IMR-90 (cell line): ENCODE results near the gene DOLPP1. TPM values are rescaled to one million over a fixed set of nuclear protein-coding genes. Genes with fewer than 3 reads are reported as not detected.
A peak's percentile ranks its signal among the peaks of the same experiment; 100 is the strongest.

Experiments
- ATAC-seq: fragments of 200-7000 bp; cut with Tn5 transposase; 2 replicates; pipeline ENCODE4 v1.9.1; 2020; ENCODE audit warnings: low read depth, mild to moderate bottlenecking, moderate library complexity
- BruUV-seq: library from RNA; stranded (reverse); fragments of 400-500 nt; replicated peaks from 2 replicates; lab custom pipeline; 2021; lab: Mats Ljungman, UMichigan
- CTCF ChIA-PET: fragments of 300-600 bp; formaldehyde crosslinking; extraction: SDS; loops from one replicate; lab custom pipeline; 2021; ENCODE audit warnings: antibody characterized with exemption; lab: Yijun Ruan, JAX
- POLR2A ChIA-PET: fragments of 300-600 bp; sonication (Branson Sonifier 250); formaldehyde crosslinking; loops from one replicate; lab custom pipeline; 2022; ENCODE audit warnings: antibody characterized with exemption; ENCODE audit not compliant: unreplicated experiment; lab: Charles Lee
- DNase-seq: peaks from one replicate; pipeline ENCODE4 v3.0.0; 2013
- H2AFZ ChIP-seq: replicated peaks from 2 replicates; pipeline ENCODE3; 2013; ENCODE audit warnings: low read length, mild to moderate bottlenecking; ENCODE audit not compliant: poor library complexity
- H2AK5ac ChIP-seq: 2 replicates; pipeline ENCODE4 v1.6.1; 2013; ENCODE audit warnings: low read depth, low read length, inconsistent platforms
- H2AK9ac ChIP-seq: replicated peaks from 2 replicates; pipeline ENCODE3; 2013; ENCODE audit warnings: mild to moderate bottlenecking, low read depth, low read length, moderate library complexity; ENCODE audit not compliant: poor library complexity
- H2BK120ac ChIP-seq: 2 replicates; pipeline ENCODE4 v1.6.1; 2013; ENCODE audit warnings: low read depth, low read length, inconsistent platforms
- H2BK15ac ChIP-seq: 3 replicates; pipeline ENCODE4 v1.6.1; 2013; ENCODE audit warnings: low read depth, low read length, inconsistent platforms
- H2BK20ac ChIP-seq: 2 replicates; pipeline ENCODE4 v1.6.1; 2013; ENCODE audit warnings: low read depth, mild to moderate bottlenecking, inconsistent platforms, low read length, moderate library complexity
- H2BK5ac ChIP-seq: 2 replicates; pipeline ENCODE4 v1.6.1; 2013; ENCODE audit warnings: mild to moderate bottlenecking, low read depth, low read length, inconsistent platforms; ENCODE audit not compliant: poor library complexity, severe bottlenecking
- H3K14ac ChIP-seq: replicated peaks from 2 replicates; pipeline ENCODE4 v1.6.1; 2013; ENCODE audit warnings: low read depth, low read length, inconsistent platforms
- H3K18ac ChIP-seq: 2 replicates; pipeline ENCODE4 v1.6.1; 2013; ENCODE audit warnings: low read depth, low read length, control low read depth
- H3K23ac ChIP-seq: 2 replicates; pipeline ENCODE4 v1.6.1; 2013; ENCODE audit warnings: low read depth, low read length, inconsistent platforms
- H3K27ac ChIP-seq: 2 replicates; pipeline ENCODE4 v1.5.1; 2013; ENCODE audit warnings: mild to moderate bottlenecking, control low read depth, low read length; ENCODE audit not compliant: insufficient read depth
- H3K27me3 ChIP-seq: 2 replicates; pipeline ENCODE4 v1.6.1; 2013; ENCODE audit warnings: low read length; ENCODE audit not compliant: control insufficient read depth, insufficient read depth
- H3K36me3 ChIP-seq: 2 replicates; pipeline ENCODE4 v1.6.1; 2013; ENCODE audit warnings: low read length, mixed read lengths; ENCODE audit not compliant: control insufficient read depth, insufficient read depth
- H3K4ac ChIP-seq: 2 replicates; pipeline ENCODE4 v1.6.1; 2013; ENCODE audit warnings: low read depth, low read length, inconsistent platforms
- H3K4me1 ChIP-seq: 2 replicates; pipeline ENCODE4 v1.6.1; 2013; ENCODE audit warnings: low read length, mixed read lengths; ENCODE audit not compliant: control insufficient read depth, insufficient read depth
- H3K4me2 ChIP-seq: 2 replicates; pipeline ENCODE4 v1.6.1; 2013; ENCODE audit warnings: low read depth, mild to moderate bottlenecking, control low read depth, low read length, moderate library complexity
- H3K4me3 ChIP-seq: 2 replicates; pipeline ENCODE4 v1.5.1; 2013; ENCODE audit warnings: low read depth, mild to moderate bottlenecking, control low read depth, low read length, moderate library complexity; ENCODE audit not compliant: insufficient read depth
- H3K56ac ChIP-seq: 2 replicates; pipeline ENCODE4 v1.6.1; 2013; ENCODE audit warnings: low read length, inconsistent platforms; ENCODE audit not compliant: insufficient read depth; ENCODE audit errors: extremely low read depth
- H3K79me1 ChIP-seq, 2 experiments: 2 replicates each; pipeline ENCODE4 v1.6.1; 2013; ENCODE audit warnings: low read length in 2 of 2, inconsistent platforms in 1 of 2, low read depth in 1 of 2
- H3K9ac ChIP-seq: 2 replicates; pipeline ENCODE4 v1.6.1; 2013; ENCODE audit warnings: low read depth, low read length, control low read depth
- H3K9me1 ChIP-seq: 2 replicates; pipeline ENCODE4 v1.6.1; 2013; ENCODE audit warnings: low read length, inconsistent platforms; ENCODE audit not compliant: insufficient read depth
- H3K9me3 ChIP-seq: 2 replicates; pipeline ENCODE4 v1.6.1; 2013; ENCODE audit warnings: low read length; ENCODE audit not compliant: control insufficient read depth, insufficient read depth
- H4K20me1 ChIP-seq: 2 replicates; pipeline ENCODE4 v1.6.1; 2013; ENCODE audit warnings: low read length, inconsistent platforms; ENCODE audit not compliant: insufficient read depth
- H4K5ac ChIP-seq: 2 replicates; pipeline ENCODE4 v1.6.1; 2013; ENCODE audit warnings: mild to moderate bottlenecking, low read depth, low read length, control low read depth
- H4K8ac ChIP-seq, 2 experiments: 2 replicates each; pipeline ENCODE4 v1.6.1; 2013; ENCODE audit warnings: low read depth in 2 of 2, low read length in 2 of 2, control low read depth in 1 of 2, inconsistent platforms in 1 of 2
- H4K91ac ChIP-seq: 2 replicates; pipeline ENCODE4 v1.6.1; 2013; ENCODE audit warnings: low read depth, low read length, inconsistent platforms; ENCODE audit not compliant: insufficient read depth
- BHLHE40 ChIP-seq: fragments of 150-350 bp; IDR thresholded peaks from 2 replicates; pipeline ENCODE4 v1.6.1; 2016; ENCODE audit warnings: mild to moderate bottlenecking, low read depth, low read length
- CEBPB ChIP-seq: IDR thresholded peaks from 2 replicates; pipeline ENCODE4 v1.6.1; 2012; ENCODE audit warnings: low read depth, low read length, improper control_type of control experiment
- FOS ChIP-seq: fragments of 150-350 bp; IDR thresholded peaks from 2 replicates; pipeline ENCODE4 v1.6.1; 2016; ENCODE audit warnings: low read depth, low read length
- MAFK ChIP-seq: IDR thresholded peaks from 2 replicates; pipeline ENCODE4 v1.6.1; 2012; ENCODE audit warnings: low read depth, low read length, improper control_type of control experiment
- MAZ ChIP-seq: IDR thresholded peaks from 2 replicates; pipeline ENCODE4 v1.6.1; 2012; ENCODE audit warnings: low read depth, mild to moderate bottlenecking, low read length, improper control_type of control experiment, moderate library complexity, borderline replicate concordance
- MXI1 ChIP-seq: IDR thresholded peaks from 2 replicates; pipeline ENCODE4 v1.6.1; 2012; ENCODE audit warnings: low read depth, mild to moderate bottlenecking, low read length, moderate library complexity, borderline replicate concordance
- POLR2A ChIP-seq: IDR thresholded peaks from 2 replicates; pipeline ENCODE4 v1.6.1; 2012; ENCODE audit warnings: mild to moderate bottlenecking, low read depth, low read length
- RAD21 ChIP-seq: IDR thresholded peaks from 2 replicates; pipeline ENCODE4 v1.6.1; 2012; ENCODE audit warnings: low read length, improper control_type of control experiment
- RFX5 ChIP-seq: IDR thresholded peaks from 2 replicates; pipeline ENCODE4 v1.8.0; 2012; ENCODE audit warnings: low read depth, mild to moderate bottlenecking, low read length, moderate library complexity
- SMC3 ChIP-seq: fragments of 150-350 bp; IDR thresholded peaks from 2 replicates; pipeline ENCODE4 v1.6.1; 2016; ENCODE audit warnings: low read depth, mild to moderate bottlenecking, antibody characterized with exemption, low read length, moderate library complexity
- WGBS, 2 experiments: methylation state at CpG; one replicate each; pipeline versions ENCODE4 v1.1.5 to v1.1.7; 2013; ENCODE audit warnings: missing lambda C conversion rate in 2 of 2; ENCODE audit not compliant: insufficient read length in 1 of 2; ENCODE audit errors: extremely low coverage in 2 of 2; 5-methylcytosine and 5-hydroxymethylcytosine counted together
- dilution Hi-C: fragments of 300-500 bp; cut with HindIII; formaldehyde crosslinking; loops from one replicate; pipeline ENCODE4 v1.14.3; 2018; ENCODE audit warnings: low sequenced_read_pairs; ENCODE audit not compliant: unreplicated experiment
- in situ Hi-C: fragments of 300-500 bp; cut with MboI; formaldehyde crosslinking; loops from 3 replicates; pipeline ENCODE4 v1.14.3; 2019; ENCODE audit warnings: low sequenced_read_pairs, inconsistent platforms, mixed read lengths
- intact Hi-C: fragments of 100-400 bp; cut with micrococcal nuclease; formaldehyde crosslinking; loops from 2 replicates; pipeline ENCODE4 v1.10.0; 2022
- polyA plus RNA-seq, 3 experiments: library from polyadenylated mRNA; depleted of rRNA; stranded (reverse); fragments of >200 nt; gene quantifications; 2 replicates each; pipeline ENCODE4 v1.2.3, GENCODE V29; 2012; ENCODE audit warnings: low replicate concordance in 1 of 3
- total RNA-seq: library from RNA; depleted of rRNA; stranded (reverse); fragments of >200 nt; gene quantifications from 2 replicates; pipeline ENCODE4 v1.2.3, GENCODE V29; 2012
- TF ChIP-seq, protein P1 (sequence below): fragments of 150-350 bp; IDR thresholded peaks from 2 replicates; pipeline ENCODE4 v1.6.1; 2017; ENCODE audit warnings: mild to moderate bottlenecking, antibody characterized with exemption, low read length, low read depth

The DOLPP1 gene
- total and polyA plus RNA-seq, 2 of the 4 experiments (the other 2 are of a cell fraction), result 7.0 to 16.5 TPM

GRCh38 chr9:129033216-129033615, 47.7 kb upstream of the DOLPP1 start:
- Histone ChIP-seq H3K9ac (no peak overlapping the region), H2BK5ac (no peak overlapping the region), H2BK120ac (no peak overlapping the region), H3K56ac (no peak overlapping the region), H2BK15ac (no peak overlapping the region), H3K79me1 (peaks cover 11 to 17% of the 10 kb centered on the region in 2 experiments; a peak in 3 of 4 replicates), H3K9me1 (0 out of 2 replicates have a peak, but pooled peaks cover 10% of the 10 kb centered on the region), H4K91ac (no peak overlapping the region), H2AK9ac (no peak overlapping the region), H4K8ac (no peak overlapping the region), H2BK20ac (no peak overlapping the region), H4K20me1 (peaks cover 11% of the 10 kb centered on the region), H3K27ac (no peak overlapping the region), H3K23ac (no peak overlapping the region), H2AFZ (peak overlapping the region; percentile 7), H3K4me1 (peaks cover 13% of the 10 kb centered on the region), H3K4ac (no peak overlapping the region), H3K4me2 (no peak overlapping the region), H3K9me3 (no peaks in the 10 kb centered on the region), H3K27me3 (no peaks in the 10 kb centered on the region), H3K14ac (no peak overlapping the region), H3K18ac (no peak overlapping the region), H2AK5ac (no peak overlapping the region), H3K4me3 (no peak overlapping the region), H3K36me3 (no peaks in the 10 kb centered on the region), H4K5ac (no peak overlapping the region)
- ChIA-PET CTCF (no interaction called here), POLR2A (no interaction called here)
- TF ChIP-seq SMC3, result no peak
- no peak for TF ChIP-seq MXI1
- TF ChIP-seq BHLHE40, result no peak
- TF ChIP-seq POLR2A, result no peak
- no peak for TF ChIP-seq CEBPB
- TF ChIP-seq, protein P1, sequence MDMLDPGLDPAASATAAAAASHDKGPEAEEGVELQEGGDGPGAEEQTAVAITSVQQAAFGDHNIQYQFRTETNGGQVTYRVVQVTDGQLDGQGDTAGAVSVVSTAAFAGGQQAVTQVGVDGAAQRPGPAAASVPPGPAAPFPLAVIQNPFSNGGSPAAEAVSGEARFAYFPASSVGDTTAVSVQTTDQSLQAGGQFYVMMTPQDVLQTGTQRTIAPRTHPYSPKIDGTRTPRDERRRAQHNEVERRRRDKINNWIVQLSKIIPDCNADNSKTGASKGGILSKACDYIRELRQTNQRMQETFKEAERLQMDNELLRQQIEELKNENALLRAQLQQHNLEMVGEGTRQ, result no peak
- no peak for TF ChIP-seq RAD21
- no peak for TF ChIP-seq MAFK
- TF ChIP-seq FOS, result no peak
- TF ChIP-seq RFX5, result no peak
- TF ChIP-seq MAZ, result no peak
- intact Hi-C loops, result no loop called here
- no peak for ATAC-seq
- dilution Hi-C loops, result no loop called here
- no peak for DNase-seq
- WGBS, 2 experiments, result 82% methylated on average over 2 of the region's 8 CpGs; no CpG with 5 or more reads in 1 of the 2 experiments
- no TSS peak for BruUV-seq
- in situ Hi-C loops, result no loop called here
